Umbilical cord (tissue), 2 donors: ENCODE results near the gene EDAR. TPM values are rescaled to one million over a fixed set of nuclear protein-coding genes. Genes with fewer than 3 reads are reported as not detected.
A peak's percentile ranks its signal among the peaks of the same experiment; 100 is the strongest.

Experiments
- DNase-seq: peaks from one replicate; pipeline ENCODE4 v3.0.0-alpha.2; 2015; ENCODE audit warnings: low spot score
- total RNA-seq: library from RNA; depleted of rRNA; stranded (reverse); fragments of >200 nt; gene quantifications from one replicate; pipeline ENCODE4 v1.2.3, GENCODE V29; 2014; ENCODE audit warnings: low replicate concordance; ENCODE audit not compliant: insufficient read depth

Gene EDAR
- total RNA-seq, 1 donor from 2014 or later: 1.2 TPM

- DNase-seq: no peak
Measured at GRCh38 chr2:108967757-108968156, 21.3 kb downstream of the EDAR start.

- no peak for DNase-seq
Measured at GRCh38 chr2:108965540-108966289, 23.3 kb downstream of the EDAR start.

GRCh38 chr2:108963057-108963456 is 26.0 kb downstream of the EDAR start:
- DNase-seq: no peak

GRCh38 chr2:108961796-108962195 is 27.2 kb downstream of the EDAR start:
- DNase-seq: no peak

GRCh38 chr2:108960006-108960405 is 29.0 kb downstream of the EDAR start:
- DNase-seq: no peak

GRCh38 chr2:108959401-108959800 is 29.6 kb downstream of the EDAR start:
- DNase-seq: peak; percentile 50

GRCh38 chr2:108958632-108959341 is 30.2 kb downstream of the EDAR start:
- DNase-seq: no peak

- peak; percentile 73 for DNase-seq
Measured at GRCh38 chr2:108958002-108958401, 31.0 kb downstream of the EDAR start.

GRCh38 chr2:108956375-108956774 is 32.6 kb downstream of the EDAR start:
- no peak for DNase-seq

GRCh38 chr2:108950369-108951135 is 38.5 kb downstream of the EDAR start:
- no peak for DNase-seq

GRCh38 chr2:108949316-108950239 is 39.4 kb downstream of the EDAR start:
- no peak for DNase-seq

- DNase-seq: no peak
Measured at GRCh38 chr2:108947271-108947907, 41.6 kb downstream of the EDAR start.

- DNase-seq: no peak
Measured at GRCh38 chr2:108946442-108946841, 42.6 kb downstream of the EDAR start.

- no peak for DNase-seq
Measured at GRCh38 chr2:108945969-108946368, 43.1 kb downstream of the EDAR start.

- DNase-seq: no peak
Measured at GRCh38 chr2:108944601-108945331, 44.3 kb downstream of the EDAR start.

- peak; percentile 50 for DNase-seq
Measured at GRCh38 chr2:108943751-108944150, 45.3 kb downstream of the EDAR start.

- peak; percentile 83 for DNase-seq
Measured at GRCh38 chr2:108942888-108943287, 46.1 kb downstream of the EDAR start.

GRCh38 chr2:108942231-108942825 is 46.7 kb downstream of the EDAR start:
- no peak for DNase-seq

GRCh38 chr2:108941767-108942166 is 47.3 kb downstream of the EDAR start:
- no peak for DNase-seq
